HG02981 (cell line): ENCODE data around the gene MED8.

Source experiments
- ATAC-seq: cut with Tn5 transposase; IDR thresholded peaks from one replicate; pipeline ENCODE4 v1.9.1; 2021; ENCODE audit warnings: mild to moderate bottlenecking, moderate library complexity; ENCODE audit not compliant: unreplicated experiment

Gene MED8

GRCh38 chr1:43338001-43338400, 51.6 kb downstream of the MED8 start:
- no peak for ATAC-seq

- ATAC-seq = no peak
Observed at GRCh38 chr1:43337588-43337987, 52.0 kb downstream of the MED8 start, which contains the start of gene MPL. Gene MPL (plus strand): TSS chr1:43337818. CDS start chr1:43337849, 31 bp downstream.

- no peak for ATAC-seq
Observed at GRCh38 chr1:43334453-43335205, 55.0 kb downstream of the MED8 start.
